ENCODE measurements around the gene THSD7B. TPM values are rescaled to one million over a fixed set of nuclear protein-coding genes. Genes with fewer than 3 reads are reported as not detected.

The THSD7B gene
- total and polyA plus RNA-seq, 2 of the 8 experiments (the other 6 are each of a cell fraction or from before 2014, with no cell fraction given), result 0.60 to 2.9 TPM

GRCh38 chr2:137047369-137047768 lies 282.0 kb downstream of the THSD7B start:
- no peak for FAIRE-seq
- no peaks in the 10 kb centered on the region for H3K79me1 ChIP-seq (ENCODE audit: low read depth, low read length)
- TF ChIP-seq SIX5 (IDR thresholded peaks at IDR 0.05; ENCODE audit: low read depth, low read length), result no peak
- no peak for TF ChIP-seq RXRA (IDR thresholded peaks at IDR 0.05; ENCODE audit: insufficient read depth, low read depth, low read length)
- no peak for TF ChIP-seq SRF (IDR thresholded peaks at IDR 0.05; ENCODE audit: low read depth, low read length)
- no peak for TF ChIP-seq SP2 (IDR thresholded peaks at IDR 0.05; ENCODE audit: low read length)
- no peak for TF ChIP-seq YY1 (IDR thresholded peaks at IDR 0.05; ENCODE audit: low read depth, low read length)

More at GRCh38 chr2:137047369-137047768, 282.0 kb downstream of the THSD7B start:
- no peak overlapping the region for H2BK5ac ChIP-seq (ENCODE audit: low read depth, low read length)
- CTCF ChIA-PET (ENCODE audit: partially characterized antibody), result interaction anchor here (1.3 kb wide), 1 partner anchor 10 kb away, joined by 3 read pairs; no protein-coding TSS in a partner anchor
- no peak overlapping the region for H3K9ac ChIP-seq (replicated peaks in 1 of 4; ENCODE audit: extremely low read depth in 1 of 4, low read depth in 3 of 4, low read length in 3 of 4)
- POLR2A ChIA-PET (ENCODE audit: partially characterized antibody), result no interaction called here
- H2BK120ac ChIP-seq (replicated peaks; ENCODE audit: low read depth, low read length), result no peak overlapping the region
- H4K91ac ChIP-seq (replicated peaks; ENCODE audit: insufficient read length, low read length), result no peak overlapping the region
- no peak overlapping the region for H3K56ac ChIP-seq (replicated peaks; ENCODE audit: insufficient read length, low read depth, low read length)
- no peaks in the 10 kb centered on the region for H3K79me2 ChIP-seq (ENCODE audit: control insufficient read depth in 1 of 2, insufficient read depth in 2 of 2, low read length in 2 of 2)
- H2BK15ac ChIP-seq (ENCODE audit: low read length), result no peak overlapping the region
- no peaks in the 10 kb centered on the region for H3K27me3 ChIP-seq (replicated peaks in 1 of 4; ENCODE audit: control insufficient read depth in 3 of 4, extremely low read depth in 1 of 4, insufficient read depth in 3 of 4, low read length in 3 of 4)
- no peak overlapping the region for H2AK5ac ChIP-seq (ENCODE audit: low read depth, low read length)
- no peak overlapping the region for H4K8ac ChIP-seq (ENCODE audit: extremely low read depth, insufficient read depth, low read length)
- no peak overlapping the region for H3K18ac ChIP-seq (ENCODE audit: extremely low read depth, low read length)
- H3K14ac ChIP-seq (ENCODE audit: insufficient read length), result no peak overlapping the region
- H4K20me1 ChIP-seq (replicated peaks in 1 of 2; ENCODE audit: control insufficient read depth in 1 of 2, insufficient read depth in 2 of 2, low read length in 2 of 2), result no peaks in the 10 kb centered on the region
- H3K23ac ChIP-seq (ENCODE audit: insufficient read length), result no peak overlapping the region
- H3K4me1 ChIP-seq (replicated peaks in 1 of 4; ENCODE audit: control insufficient read depth in 3 of 4, insufficient read depth in 4 of 4, low read length in 3 of 4), result no peaks in the 10 kb centered on the region
- H3K23me2 ChIP-seq (ENCODE audit: low read depth, low read length), result no peaks in the 10 kb centered on the region; the same call in 1 of the 2 replicates
- H3K4me3 ChIP-seq (ENCODE audit: extremely low read depth in 1 of 4, insufficient read depth in 2 of 4, low read depth in 3 of 4, low read length in 4 of 4), result no peak overlapping the region
- H2AFZ ChIP-seq (ENCODE audit: low read length), result no peak overlapping the region
- no peak overlapping the region for H3K4me2 ChIP-seq (ENCODE audit: insufficient read depth in 1 of 2, low read depth in 2 of 2, low read length in 2 of 2)
- no peak overlapping the region for H3K4ac ChIP-seq (replicated peaks; ENCODE audit: insufficient read length, low read depth, low read length)
- no peak for DNase-seq (ENCODE audit: low read depth in 1 of 2, low spot score in 2 of 2)
- H3K9me3 ChIP-seq (ENCODE audit: insufficient read depth in 2 of 2, low read depth in 1 of 2, low read length in 1 of 2), result no peaks in the 10 kb centered on the region
- no peaks in the 10 kb centered on the region for H3K36me3 ChIP-seq (ENCODE audit: control insufficient read depth in 2 of 4, insufficient read depth in 4 of 4, low read length in 3 of 4)
- H4K5ac ChIP-seq (ENCODE audit: insufficient read length, low read depth, low read length), result no peak overlapping the region
- 92% methylated on average over 5 of the region's 5 CpGs; no CpG with 5 or more reads in 1 of the 2 experiments for whole genome bisulfite sequencing, 2 experiments (ENCODE audit: extremely low coverage in 1 of 2, insufficient coverage in 1 of 2, insufficient read length in 1 of 2, insufficient replicate concordance in 2 of 2, low coverage in 1 of 2, low lambda C conversion rate in 2 of 2, missing lambda C conversion rate in 1 of 2)
- no peak overlapping the region for H3K27ac ChIP-seq (ENCODE audit: low read depth, low read length)
- no peak overlapping the region for H2BK20ac ChIP-seq (ENCODE audit: low read length)
- H2BK12ac ChIP-seq (ENCODE audit: low read depth, low read length), result no peak overlapping the region
